ENCODE data around the gene MREG. TPM values are rescaled to one million over a fixed set of nuclear protein-coding genes. Genes with fewer than 3 reads are reported as not detected.

Gene MREG
- total and polyA plus RNA-seq, 2 experiments from 2014 or later: 19.4 to 25.3 TPM

DNA sequence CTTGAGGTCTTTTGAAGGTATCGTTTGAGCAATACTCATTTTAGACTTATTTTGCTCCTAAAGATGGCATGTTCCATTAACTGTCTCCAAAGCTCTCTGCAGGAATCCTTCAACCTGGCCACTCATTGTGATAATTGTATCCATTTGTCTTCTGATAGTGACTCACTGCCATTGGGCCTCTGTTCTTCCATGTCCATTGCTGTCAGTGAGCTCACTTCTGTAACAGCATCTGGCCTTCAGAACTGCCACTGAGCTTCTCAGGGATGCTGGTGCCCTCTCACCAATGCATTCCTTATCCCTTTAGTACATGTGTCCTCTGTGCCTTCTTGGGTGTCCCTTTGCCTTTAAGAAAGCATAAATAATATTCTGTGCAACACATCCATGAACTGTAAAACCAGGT, 71.6 kb downstream of the MREG start:
- no peak overlapping the region for H3K4me3 Mint-ChIP-seq
- H2AFZ ChIP-seq: no peak overlapping the region
- no peaks in the 10 kb centered on the region for H3K9me3 Mint-ChIP-seq
- peaks cover 20% of the 10 kb centered on the region for H3K4me1 Mint-ChIP-seq
- peaks cover 3% of the 10 kb centered on the region for H3K27me3 Mint-ChIP-seq (ENCODE audit: insufficient read depth, low read depth, poor library complexity)
- DNase-seq (ENCODE audit: low spot score): no peak
- H3K4me2 ChIP-seq: no peak overlapping the region
- H3K4me1 ChIP-seq (ENCODE audit: insufficient read depth): peaks cover 10% of the 10 kb centered on the region
- no peak overlapping the region for H3K27ac ChIP-seq (ENCODE audit: low read depth)
- H3K4me3 ChIP-seq: no peak overlapping the region
- no peak for ATAC-seq
- H3K27ac Mint-ChIP-seq: no peak overlapping the region
- no peaks in the 10 kb centered on the region for H4K20me1 ChIP-seq (replicated peaks; ENCODE audit: insufficient read depth)
- H3K9me2 ChIP-seq (ENCODE audit: insufficient read depth): no peaks in the 10 kb centered on the region
- peaks cover 34% of the 10 kb centered on the region for H3K36me3 Mint-ChIP-seq (ENCODE audit: low read depth)
- peaks cover 2% of the 10 kb centered on the region; the same call in 1 of the 2 replicates for H3K36me3 ChIP-seq (ENCODE audit: insufficient read depth)
- TF ChIP-seq ETS1 (IDR thresholded peaks at IDR 0.05) (no peak), POLR2AphosphoS5 (IDR thresholded peaks at IDR 0.05; ENCODE audit: low read depth) (no peak), CTCF (conservative IDR thresholded peaks at IDR 0.05; ENCODE audit: low read depth in 2 of 2) (no peak), EZH2 (IDR thresholded peaks at IDR 0.05; ENCODE audit: low read depth, unreplicated experiment) (no peak), ZNF331 (CRISPR knock-in tag; IDR thresholded peaks at IDR 0.05; ENCODE audit: low read depth) (no peak), ZNF114 (CRISPR knock-in tag; IDR thresholded peaks at IDR 0.05) (no peak), STAT1 (IDR thresholded peaks at IDR 0.05; ENCODE audit: unreplicated experiment) (no peak), CREB1 (CRISPR knock-in tag; IDR thresholded peaks at IDR 0.05; ENCODE audit: low read depth) (no peak), REST (IDR thresholded peaks at IDR 0.05; ENCODE audit: unreplicated experiment) (no peak), JUNB (IDR thresholded peaks at IDR 0.05; ENCODE audit: unreplicated experiment) (no peak), EZH2phosphoT487 (IDR thresholded peaks at IDR 0.05; ENCODE audit: unreplicated experiment) (no peak), NANOG (IDR thresholded peaks at IDR 0.05; ENCODE audit: borderline replicate concordance) (no peak)
- TF ChIP-seq, protein P1, sequence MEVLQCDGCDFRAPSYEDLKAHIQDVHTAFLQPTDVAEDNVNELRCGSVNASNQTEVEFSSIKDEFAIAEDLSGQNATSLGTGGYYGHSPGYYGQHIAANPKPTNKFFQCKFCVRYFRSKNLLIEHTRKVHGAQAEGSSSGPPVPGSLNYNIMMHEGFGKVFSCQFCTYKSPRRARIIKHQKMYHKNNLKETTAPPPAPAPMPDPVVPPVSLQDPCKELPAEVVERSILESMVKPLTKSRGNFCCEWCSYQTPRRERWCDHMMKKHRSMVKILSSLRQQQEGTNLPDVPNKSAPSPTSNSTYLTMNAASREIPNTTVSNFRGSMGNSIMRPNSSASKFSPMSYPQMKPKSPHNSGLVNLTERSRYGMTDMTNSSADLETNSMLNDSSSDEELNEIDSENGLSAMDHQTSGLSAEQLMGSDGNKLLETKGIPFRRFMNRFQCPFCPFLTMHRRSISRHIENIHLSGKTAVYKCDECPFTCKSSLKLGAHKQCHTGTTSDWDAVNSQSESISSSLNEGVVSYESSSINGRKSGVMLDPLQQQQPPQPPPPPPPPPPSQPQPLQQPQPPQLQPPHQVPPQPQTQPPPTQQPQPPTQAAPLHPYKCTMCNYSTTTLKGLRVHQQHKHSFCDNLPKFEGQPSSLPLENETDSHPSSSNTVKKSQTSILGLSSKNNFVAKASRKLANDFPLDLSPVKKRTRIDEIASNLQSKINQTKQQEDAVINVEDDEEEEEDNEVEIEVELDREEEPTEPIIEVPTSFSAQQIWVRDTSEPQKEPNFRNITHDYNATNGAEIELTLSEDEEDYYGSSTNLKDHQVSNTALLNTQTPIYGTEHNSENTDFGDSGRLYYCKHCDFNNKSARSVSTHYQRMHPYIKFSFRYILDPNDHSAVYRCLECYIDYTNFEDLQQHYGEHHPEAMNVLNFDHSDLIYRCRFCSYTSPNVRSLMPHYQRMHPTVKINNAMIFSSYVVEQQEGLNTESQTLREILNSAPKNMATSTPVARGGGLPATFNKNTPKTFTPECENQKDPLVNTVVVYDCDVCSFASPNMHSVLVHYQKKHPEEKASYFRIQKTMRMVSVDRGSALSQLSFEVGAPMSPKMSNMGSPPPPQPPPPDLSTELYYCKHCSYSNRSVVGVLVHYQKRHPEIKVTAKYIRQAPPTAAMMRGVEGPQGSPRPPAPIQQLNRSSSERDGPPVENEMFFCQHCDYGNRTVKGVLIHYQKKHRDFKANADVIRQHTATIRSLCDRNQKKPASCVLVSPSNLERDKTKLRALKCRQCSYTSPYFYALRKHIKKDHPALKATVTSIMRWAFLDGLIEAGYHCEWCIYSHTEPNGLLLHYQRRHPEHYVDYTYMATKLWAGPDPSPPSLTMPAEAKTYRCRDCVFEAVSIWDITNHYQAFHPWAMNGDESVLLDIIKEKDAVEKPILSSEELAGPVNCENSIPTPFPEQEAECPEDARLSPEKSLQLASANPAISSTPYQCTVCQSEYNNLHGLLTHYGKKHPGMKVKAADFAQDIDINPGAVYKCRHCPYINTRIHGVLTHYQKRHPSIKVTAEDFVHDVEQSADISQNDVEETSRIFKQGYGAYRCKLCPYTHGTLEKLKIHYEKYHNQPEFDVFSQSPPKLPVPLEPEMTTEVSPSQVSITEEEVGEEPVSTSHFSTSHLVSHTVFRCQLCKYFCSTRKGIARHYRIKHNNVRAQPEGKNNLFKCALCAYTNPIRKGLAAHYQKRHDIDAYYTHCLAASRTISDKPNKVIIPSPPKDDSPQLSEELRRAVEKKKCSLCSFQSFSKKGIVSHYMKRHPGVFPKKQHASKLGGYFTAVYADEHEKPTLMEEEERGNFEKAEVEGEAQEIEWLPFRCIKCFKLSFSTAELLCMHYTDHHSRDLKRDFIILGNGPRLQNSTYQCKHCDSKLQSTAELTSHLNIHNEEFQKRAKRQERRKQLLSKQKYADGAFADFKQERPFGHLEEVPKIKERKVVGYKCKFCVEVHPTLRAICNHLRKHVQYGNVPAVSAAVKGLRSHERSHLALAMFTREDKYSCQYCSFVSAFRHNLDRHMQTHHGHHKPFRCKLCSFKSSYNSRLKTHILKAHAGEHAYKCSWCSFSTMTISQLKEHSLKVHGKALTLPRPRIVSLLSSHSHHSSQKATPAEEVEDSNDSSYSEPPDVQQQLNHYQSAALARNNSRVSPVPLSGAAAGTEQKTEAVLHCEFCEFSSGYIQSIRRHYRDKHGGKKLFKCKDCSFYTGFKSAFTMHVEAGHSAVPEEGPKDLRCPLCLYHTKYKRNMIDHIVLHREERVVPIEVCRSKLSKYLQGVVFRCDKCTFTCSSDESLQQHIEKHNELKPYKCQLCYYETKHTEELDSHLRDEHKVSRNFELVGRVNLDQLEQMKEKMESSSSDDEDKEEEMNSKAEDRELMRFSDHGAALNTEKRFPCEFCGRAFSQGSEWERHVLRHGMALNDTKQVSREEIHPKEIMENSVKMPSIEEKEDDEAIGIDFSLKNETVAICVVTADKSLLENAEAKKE (CRISPR knock-in tag; IDR thresholded peaks at IDR 0.05): no peak
- H3K79me2 ChIP-seq (replicated peaks; ENCODE audit: insufficient read depth): no peaks in the 10 kb centered on the region
- H3K27me3 ChIP-seq (ENCODE audit: insufficient read depth): no peaks in the 10 kb centered on the region
- H3F3A ChIP-seq (replicated peaks; ENCODE audit: low read depth): no peaks in the 10 kb centered on the region

Measured in GM23338 (cell line).